ENCODE measurements around the gene SNAPC5.

SNAPC5 gene

DNA sequence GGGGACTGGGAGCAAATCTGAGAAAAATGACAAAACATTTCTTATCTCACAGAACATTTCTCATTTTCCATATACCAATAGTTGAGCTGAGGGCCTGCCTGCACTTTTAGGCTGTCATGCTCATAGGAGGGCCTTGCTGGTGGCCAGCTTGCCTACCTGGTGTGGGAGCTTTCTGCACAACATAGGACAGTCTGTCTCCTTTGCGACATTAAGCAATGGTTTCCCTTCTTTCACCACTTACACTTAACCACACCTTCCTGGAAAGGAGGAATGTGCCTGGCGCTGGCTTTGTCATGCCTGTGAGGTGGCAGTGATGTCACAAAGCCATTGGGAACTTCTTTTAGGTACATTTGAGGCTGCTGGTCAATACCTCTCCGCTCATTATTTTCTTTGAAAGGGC, 5.7 kb downstream of the SNAPC5 start:
- TF ChIP-seq, protein P1, sequence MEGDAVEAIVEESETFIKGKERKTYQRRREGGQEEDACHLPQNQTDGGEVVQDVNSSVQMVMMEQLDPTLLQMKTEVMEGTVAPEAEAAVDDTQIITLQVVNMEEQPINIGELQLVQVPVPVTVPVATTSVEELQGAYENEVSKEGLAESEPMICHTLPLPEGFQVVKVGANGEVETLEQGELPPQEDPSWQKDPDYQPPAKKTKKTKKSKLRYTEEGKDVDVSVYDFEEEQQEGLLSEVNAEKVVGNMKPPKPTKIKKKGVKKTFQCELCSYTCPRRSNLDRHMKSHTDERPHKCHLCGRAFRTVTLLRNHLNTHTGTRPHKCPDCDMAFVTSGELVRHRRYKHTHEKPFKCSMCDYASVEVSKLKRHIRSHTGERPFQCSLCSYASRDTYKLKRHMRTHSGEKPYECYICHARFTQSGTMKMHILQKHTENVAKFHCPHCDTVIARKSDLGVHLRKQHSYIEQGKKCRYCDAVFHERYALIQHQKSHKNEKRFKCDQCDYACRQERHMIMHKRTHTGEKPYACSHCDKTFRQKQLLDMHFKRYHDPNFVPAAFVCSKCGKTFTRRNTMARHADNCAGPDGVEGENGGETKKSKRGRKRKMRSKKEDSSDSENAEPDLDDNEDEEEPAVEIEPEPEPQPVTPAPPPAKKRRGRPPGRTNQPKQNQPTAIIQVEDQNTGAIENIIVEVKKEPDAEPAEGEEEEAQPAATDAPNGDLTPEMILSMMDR (IDR thresholded peaks at IDR 0.05; ENCODE audit: borderline replicate concordance, insufficient read depth, low read depth, low read length): no peak
- no peak overlapping the region for H3K4me3 ChIP-seq (ENCODE audit: low read depth, low read length)

DNA sequence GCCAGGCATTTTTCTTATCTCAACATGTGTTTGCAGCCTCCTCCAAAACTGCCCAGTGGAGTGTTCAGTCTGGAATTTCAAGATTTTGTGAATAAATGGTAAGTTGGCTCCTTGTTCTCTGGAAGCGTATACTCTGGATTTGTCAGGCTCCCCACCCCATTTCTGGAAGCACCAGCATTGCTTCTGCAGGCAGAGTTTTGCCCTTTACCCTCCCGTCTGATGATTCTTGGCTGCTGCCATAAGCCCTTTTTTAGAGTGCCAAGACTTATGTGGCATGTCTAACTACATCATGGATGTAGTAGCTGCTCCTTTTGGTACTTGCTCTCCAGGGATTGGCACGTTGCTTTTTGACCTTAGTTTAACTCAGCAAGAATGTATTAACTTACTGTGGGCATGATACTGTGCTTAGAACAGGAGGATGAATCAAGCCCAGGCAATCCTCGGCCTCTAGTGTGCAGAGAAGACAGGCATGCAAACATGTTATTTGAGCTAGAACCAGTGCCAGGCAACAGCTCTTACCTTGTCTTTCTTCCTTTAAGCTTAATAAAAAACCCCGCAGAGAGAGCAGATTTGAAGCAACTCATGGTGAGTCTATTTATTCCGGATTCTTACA, 8.3 kb downstream of the SNAPC5 start:
- no peak overlapping the region for H3K4me3 ChIP-seq (ENCODE audit: low read depth, low read length)
- TF ChIP-seq, protein P1 (IDR thresholded peaks at IDR 0.05; ENCODE audit: borderline replicate concordance, insufficient read depth, low read depth, low read length): no peak

- TF ChIP-seq, protein P1 (IDR thresholded peaks at IDR 0.05; ENCODE audit: borderline replicate concordance, insufficient read depth, low read depth, low read length): no peak
- H3K4me3 ChIP-seq (ENCODE audit: low read depth, low read length): no peak overlapping the region
These were observed 9.0 kb downstream of the SNAPC5 start for GRCh38 chr15:66488525-66488924.

- no peak overlapping the region for H3K4me3 ChIP-seq (ENCODE audit: low read depth, low read length)
- TF ChIP-seq, protein P1 (IDR thresholded peaks at IDR 0.05; ENCODE audit: borderline replicate concordance, insufficient read depth, low read depth, low read length): no peak
These were observed 10.7 kb downstream of the SNAPC5 start for GRCh38 chr15:66486887-66487286.

DNA sequence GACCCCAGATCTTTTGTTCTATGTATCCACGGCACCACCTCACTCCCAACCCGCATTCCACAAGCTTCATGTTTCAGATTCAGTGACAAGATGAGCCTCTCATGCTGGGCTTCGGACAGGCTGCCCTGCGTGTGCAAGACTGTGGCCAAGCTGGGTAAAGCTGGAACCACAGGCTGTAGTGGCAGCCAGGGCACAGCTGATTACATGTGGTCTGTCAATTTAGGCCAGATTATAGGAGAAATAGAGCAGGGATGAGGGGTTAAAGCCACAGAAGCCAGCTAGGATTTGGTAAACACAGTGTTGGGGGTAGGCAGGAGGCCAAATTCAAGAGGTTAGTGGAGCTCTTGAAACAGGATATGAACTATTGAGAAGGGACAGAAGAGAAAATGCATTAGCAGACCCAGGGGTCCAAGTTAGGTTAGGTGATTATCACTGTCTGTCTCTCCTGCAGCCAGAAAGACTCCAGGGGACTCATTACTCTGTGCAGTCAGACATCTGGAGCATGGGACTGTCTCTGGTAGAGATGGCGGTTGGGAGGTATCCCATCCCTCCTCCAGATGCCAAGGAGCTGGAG, 12.9 kb downstream of the SNAPC5 start:
- TF ChIP-seq, protein P1 (IDR thresholded peaks at IDR 0.05; ENCODE audit: borderline replicate concordance, insufficient read depth, low read depth, low read length): no peak
- H3K4me3 ChIP-seq (ENCODE audit: low read depth, low read length): no peak overlapping the region

- TF ChIP-seq, protein P1 (IDR thresholded peaks at IDR 0.05; ENCODE audit: borderline replicate concordance, insufficient read depth, low read depth, low read length): no peak
These were observed 14.4 kb downstream of the SNAPC5 start for GRCh38 chr15:66483131-66483566.

GRCh38 chr15:66482539-66482938, 15.0 kb downstream of the SNAPC5 start:
- no peak overlapping the region for H3K4me3 ChIP-seq (ENCODE audit: low read depth, low read length)
- TF ChIP-seq, protein P1 (IDR thresholded peaks at IDR 0.05; ENCODE audit: borderline replicate concordance, insufficient read depth, low read depth, low read length): no peak

More at GRCh38 chr15:66483131-66483566, 14.4 kb downstream of the SNAPC5 start:
- H3K4me3 ChIP-seq (ENCODE audit: low read depth, low read length): no peak overlapping the region
